ENCODE data around the gene GOLGA8J. TPM values are rescaled to one million over a fixed set of nuclear protein-coding genes. Genes with fewer than 3 reads are reported as not detected.
"Not testable (repeated sequence)": the region's sequence is repeated elsewhere in the genome, so short reads cannot be mapped to it uniquely, and the experiment has no call there.

GOLGA8J gene
- total RNA-seq, 1 donor from 2014 or later = not detected

DNA sequence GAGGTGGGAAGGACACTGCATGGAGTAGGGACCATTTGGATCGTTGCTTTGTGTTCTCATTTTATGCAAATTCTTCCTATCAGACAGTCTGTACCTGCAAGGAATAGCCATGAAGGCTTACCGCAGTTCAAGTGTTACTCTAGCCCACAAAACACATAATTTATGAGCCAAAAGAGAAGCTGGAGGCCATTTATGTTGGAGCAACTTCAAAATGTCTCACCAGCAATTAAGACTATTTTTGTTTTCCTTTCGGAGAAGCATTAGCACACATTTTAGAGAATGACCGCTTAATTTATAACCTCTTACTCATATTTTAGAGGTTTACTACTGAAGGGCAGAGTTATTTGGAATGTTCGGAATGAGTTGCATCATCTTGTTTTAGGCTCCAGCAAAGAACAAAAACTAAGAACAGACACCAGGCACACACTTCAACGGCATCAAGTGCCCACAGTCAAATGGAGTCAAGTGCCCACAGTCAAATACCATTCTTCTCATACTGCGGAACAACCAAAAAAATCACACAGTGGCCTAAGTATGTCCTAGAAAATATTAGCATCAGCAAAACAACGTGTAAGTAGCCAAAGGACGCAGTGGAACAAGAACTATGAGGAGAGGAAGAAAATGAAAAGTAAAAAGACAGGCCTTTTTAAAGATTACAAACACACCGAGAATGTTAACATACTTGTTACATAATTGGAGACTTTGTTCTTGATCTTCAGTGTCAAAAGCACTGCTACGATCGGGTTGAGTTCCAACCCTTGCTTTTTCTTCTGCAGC lies 17.5 kb upstream of the GOLGA8J start:
- ATAC-seq (peak; percentile 88), DNase-seq (no peak)
- Histone ChIP-seq H3K4me3 (no peak overlapping the region), H3K27ac (peak overlapping the region; percentile 43), H3K4me1 (no peaks in the 10 kb centered on the region), H3K27me3 (no peaks in the 10 kb centered on the region), H3K9me3 (no peaks in the 10 kb centered on the region), H3K36me3 (no peaks in the 10 kb centered on the region)
- TF ChIP-seq, protein P1, sequence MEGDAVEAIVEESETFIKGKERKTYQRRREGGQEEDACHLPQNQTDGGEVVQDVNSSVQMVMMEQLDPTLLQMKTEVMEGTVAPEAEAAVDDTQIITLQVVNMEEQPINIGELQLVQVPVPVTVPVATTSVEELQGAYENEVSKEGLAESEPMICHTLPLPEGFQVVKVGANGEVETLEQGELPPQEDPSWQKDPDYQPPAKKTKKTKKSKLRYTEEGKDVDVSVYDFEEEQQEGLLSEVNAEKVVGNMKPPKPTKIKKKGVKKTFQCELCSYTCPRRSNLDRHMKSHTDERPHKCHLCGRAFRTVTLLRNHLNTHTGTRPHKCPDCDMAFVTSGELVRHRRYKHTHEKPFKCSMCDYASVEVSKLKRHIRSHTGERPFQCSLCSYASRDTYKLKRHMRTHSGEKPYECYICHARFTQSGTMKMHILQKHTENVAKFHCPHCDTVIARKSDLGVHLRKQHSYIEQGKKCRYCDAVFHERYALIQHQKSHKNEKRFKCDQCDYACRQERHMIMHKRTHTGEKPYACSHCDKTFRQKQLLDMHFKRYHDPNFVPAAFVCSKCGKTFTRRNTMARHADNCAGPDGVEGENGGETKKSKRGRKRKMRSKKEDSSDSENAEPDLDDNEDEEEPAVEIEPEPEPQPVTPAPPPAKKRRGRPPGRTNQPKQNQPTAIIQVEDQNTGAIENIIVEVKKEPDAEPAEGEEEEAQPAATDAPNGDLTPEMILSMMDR (IDR thresholded peaks at IDR 0.05) = no peak
- intact Hi-C loops (cut with DNase I) = loop anchor here (10.0 kb wide), 1 partner anchor 400 kb away; no protein-coding TSS in a partner anchor

DNA sequence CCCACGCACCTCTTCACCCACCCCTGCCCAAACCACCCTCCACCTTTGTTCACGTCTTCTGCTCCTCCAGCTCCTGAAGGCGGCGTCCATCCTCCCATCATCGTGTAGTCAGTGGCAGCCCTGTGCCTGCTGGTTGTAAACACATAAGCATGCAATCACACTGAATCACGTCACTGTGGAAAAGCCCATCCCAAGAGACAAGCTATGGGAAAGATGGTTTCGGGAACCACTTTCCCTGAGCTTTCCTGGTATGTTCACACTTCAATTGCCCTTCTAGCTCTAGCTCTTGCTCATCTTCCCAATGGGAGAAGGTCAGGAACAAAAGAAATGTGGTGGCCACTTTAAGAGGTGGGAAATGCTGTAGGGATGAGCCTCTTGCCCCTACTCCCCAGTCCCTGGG lies 14.4 kb upstream of the GOLGA8J start:
- TF ChIP-seq, protein P1 (IDR thresholded peaks at IDR 0.05) = no peak
- no peaks in the 10 kb centered on the region for H3K4me1 ChIP-seq
- intact Hi-C loops (cut with DNase I) = loop anchor here (10.0 kb wide), 1 partner anchor 404 kb away; no protein-coding TSS in a partner anchor
- ATAC-seq (no peak), DNase-seq (no peak)
- H3K9me3 ChIP-seq = no peaks in the 10 kb centered on the region
- no peaks in the 10 kb centered on the region for H3K27me3 ChIP-seq
- H3K27ac ChIP-seq = no peak overlapping the region
- no peaks in the 10 kb centered on the region for H3K36me3 ChIP-seq
- no peak overlapping the region for H3K4me3 ChIP-seq

DNA sequence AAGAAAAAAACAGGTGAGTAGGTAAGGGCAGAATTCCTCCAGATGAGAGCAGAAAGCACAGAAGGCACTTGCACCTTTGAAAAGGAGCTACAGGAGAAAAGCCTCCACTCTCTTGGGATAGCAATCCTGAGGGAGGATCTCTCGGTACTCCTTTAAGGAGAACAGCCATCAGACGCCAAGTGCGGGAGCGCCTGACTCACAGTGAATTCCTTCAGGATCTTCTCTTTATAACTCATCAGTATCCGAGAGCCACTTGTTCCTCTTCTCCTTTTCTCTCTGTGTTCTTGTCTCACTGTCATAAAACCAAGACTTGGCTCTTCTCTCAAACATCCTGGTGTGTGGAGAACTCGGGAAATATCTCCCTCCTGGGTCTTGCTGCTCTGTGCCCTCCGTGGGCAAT lies 10.1 kb upstream of the GOLGA8J start:
- intact Hi-C loops (cut with DNase I) = no loop called here

DNA sequence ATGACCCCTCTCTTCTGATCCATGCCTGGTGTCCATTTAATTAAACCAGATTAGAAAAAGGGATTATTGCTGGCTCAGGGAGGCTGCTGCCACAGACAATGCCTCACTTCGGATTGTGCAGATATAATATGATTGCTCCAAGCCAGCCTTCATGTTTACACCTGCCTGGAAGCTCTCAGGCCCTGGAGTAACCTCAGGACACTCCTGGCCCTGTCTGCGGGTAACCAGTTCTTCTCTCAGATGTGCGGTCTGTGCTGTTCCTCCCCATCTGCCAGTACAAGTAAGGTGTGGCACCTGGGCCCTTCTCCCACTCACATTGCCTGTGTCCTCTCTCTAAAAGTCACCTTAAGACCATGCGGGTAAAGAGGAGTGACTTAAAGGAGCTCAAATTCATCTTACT lies 8.8 kb upstream of the GOLGA8J start:
- intact Hi-C loops (cut with DNase I) = no loop called here
- Histone ChIP-seq H3K4me1 (no peaks in the 10 kb centered on the region), H3K27ac (no peak overlapping the region), H3K36me3 (no peaks in the 10 kb centered on the region), H3K4me3 (no peak overlapping the region), H3K27me3 (no peaks in the 10 kb centered on the region), H3K9me3 (no peaks in the 10 kb centered on the region)
- TF ChIP-seq, protein P1 (IDR thresholded peaks at IDR 0.05) = no peak
- DNase-seq (no peak), ATAC-seq (peak; percentile 61)

More for the DNA sequence above, 10.1 kb upstream of the GOLGA8J start:
- Histone ChIP-seq H3K27me3 (no peaks in the 10 kb centered on the region), H3K27ac (no peak overlapping the region), H3K36me3 (no peaks in the 10 kb centered on the region), H3K4me3 (no peak overlapping the region), H3K9me3 (no peaks in the 10 kb centered on the region), H3K4me1 (no peaks in the 10 kb centered on the region)
- DNase-seq = no peak
- TF ChIP-seq, protein P1 (IDR thresholded peaks at IDR 0.05) = no peak
- ATAC-seq = no peak

DNA sequence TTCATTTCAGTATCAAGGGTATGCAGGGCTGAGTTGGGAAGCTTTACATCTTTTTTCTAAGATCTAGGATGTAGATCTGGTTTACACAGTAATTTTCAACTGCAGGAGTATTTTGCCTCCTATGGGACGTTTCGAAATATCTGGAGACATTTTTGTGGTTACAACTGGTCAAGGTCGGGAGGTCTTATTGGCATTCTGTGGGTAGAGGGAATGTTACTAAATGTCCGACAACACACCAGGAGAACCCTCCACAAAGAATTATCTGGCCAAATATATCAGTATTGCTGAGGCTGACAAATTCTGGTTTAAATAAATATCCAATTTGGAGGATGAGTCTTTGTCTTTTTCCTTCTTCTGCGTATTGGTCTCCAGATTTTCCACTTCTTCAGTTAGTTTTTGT lies 1.9 kb upstream of the GOLGA8J start:
- H3K4me1 ChIP-seq; intact Hi-C loops (cut with DNase I); H3K27ac ChIP-seq; H3K36me3 ChIP-seq; H3K9me3 ChIP-seq; H3K4me3 ChIP-seq; ATAC-seq; H3K27me3 ChIP-seq; DNase-seq: not testable (repeated sequence)

DNA sequence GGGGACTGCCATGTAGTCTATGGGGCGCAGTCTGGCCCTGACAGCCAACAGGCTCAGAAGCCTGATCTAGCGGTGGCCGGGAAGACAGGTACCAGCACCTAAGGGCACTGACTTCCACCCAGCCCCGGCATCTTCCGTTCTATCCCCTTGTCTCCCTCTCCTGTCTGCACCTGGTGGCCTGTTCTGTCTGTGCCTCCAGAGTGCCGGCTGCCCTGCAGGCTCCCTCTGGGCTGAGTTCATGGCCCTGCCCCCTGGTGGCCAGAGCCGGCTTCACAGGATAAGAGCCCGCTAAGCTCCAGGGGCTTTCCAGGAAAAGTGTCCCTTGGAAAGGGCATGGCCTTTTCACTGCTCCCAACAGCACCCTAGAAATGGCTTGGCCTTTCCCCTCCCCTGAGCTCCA lies 15.1 kb downstream of the GOLGA8J start:
- peak; percentile 72 for ATAC-seq

DNA sequence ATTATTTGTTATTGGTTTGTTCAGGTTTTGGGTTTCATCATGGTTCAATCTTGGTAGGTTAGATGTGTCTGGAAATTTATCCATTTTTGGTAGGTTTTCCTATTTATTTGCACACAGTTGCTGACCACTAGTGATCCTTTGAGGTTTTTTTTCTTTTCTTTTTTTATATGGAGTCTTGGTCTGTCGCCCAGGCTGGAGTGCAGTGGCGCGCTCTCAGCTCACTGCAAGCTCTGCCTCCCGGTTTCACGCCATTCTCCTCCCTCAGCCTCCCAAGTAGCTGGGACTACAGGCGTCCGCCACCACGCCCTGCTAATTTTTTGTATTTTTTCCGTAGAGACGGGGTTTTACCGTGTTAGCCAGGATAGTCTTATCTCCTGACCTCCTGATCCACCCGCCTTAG lies 20.1 kb downstream of the GOLGA8J start:
- ATAC-seq; intact Hi-C loops (cut with DNase I); H3K4me1 ChIP-seq: not testable (repeated sequence)

More for the DNA sequence above, 15.1 kb downstream of the GOLGA8J start:
- H3K9me3 ChIP-seq; DNase-seq; H3K27ac ChIP-seq; H3K27me3 ChIP-seq; H3K4me1 ChIP-seq; intact Hi-C loops (cut with DNase I); H3K4me3 ChIP-seq; H3K36me3 ChIP-seq: not testable (repeated sequence)

DNA sequence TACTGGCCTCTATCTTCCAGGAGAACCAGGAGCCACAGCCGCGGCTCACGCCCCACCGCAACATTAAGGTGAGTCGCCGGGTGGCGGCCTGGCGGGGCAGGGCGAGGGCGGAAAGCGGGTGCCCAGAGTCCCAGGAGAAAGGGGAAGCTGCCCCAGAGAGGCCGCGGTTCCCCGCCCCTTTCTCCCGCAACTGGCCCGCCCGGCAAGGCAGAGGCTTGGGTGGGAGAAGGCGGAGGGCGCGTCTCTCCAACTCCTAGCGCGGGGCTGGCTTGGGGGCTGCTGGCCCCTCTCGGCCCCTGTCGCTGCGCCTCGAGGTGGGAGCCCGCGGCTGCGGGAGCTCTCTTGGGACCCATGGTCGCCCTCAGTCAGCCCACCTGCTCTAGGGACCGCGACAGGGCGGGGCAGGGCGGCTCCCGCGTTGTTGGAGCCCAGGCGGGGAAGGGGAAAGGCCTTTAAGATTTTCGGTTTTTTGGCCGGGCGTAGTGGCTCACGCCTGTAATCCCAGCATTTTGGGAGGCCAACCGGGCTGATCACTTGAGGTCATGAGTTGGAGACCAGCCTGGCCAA lies 21.3 kb downstream of the GOLGA8J start:
- H3K4me3 ChIP-seq = peak overlapping the region; percentile 19
- ATAC-seq = peak; percentile 96
- H3K27ac ChIP-seq; intact Hi-C loops (cut with DNase I); H3K4me1 ChIP-seq; DNase-seq; H3K36me3 ChIP-seq; H3K9me3 ChIP-seq; H3K27me3 ChIP-seq: not testable (repeated sequence)

More for the DNA sequence above, 20.1 kb downstream of the GOLGA8J start:
- H3K36me3 ChIP-seq, H3K4me3 ChIP-seq, H3K27me3 ChIP-seq, DNase-seq, H3K9me3 ChIP-seq, H3K27ac ChIP-seq: not testable (repeated sequence)

DNA sequence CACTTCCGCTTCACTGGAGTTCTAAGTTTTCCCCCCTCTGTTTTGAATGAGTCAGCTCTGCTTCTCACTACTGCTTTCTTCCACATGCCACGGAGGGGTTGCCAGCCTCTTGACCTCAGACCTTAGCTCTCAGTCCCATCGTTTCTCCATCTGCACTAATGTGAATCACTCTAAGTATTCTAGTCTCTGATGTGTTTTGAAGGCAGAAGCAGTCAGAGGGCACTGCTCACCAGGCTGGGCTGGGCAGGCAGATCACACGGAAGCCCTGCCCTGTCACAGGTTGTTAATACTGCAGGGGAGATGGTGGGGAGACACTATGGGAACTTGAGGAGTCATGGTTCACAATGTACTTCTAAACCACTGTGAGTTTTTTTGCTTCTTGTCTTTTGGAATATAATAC lies 27.8 kb downstream of the GOLGA8J start:
- H3K36me3 ChIP-seq; intact Hi-C loops (cut with DNase I); H3K9me3 ChIP-seq; H3K4me3 ChIP-seq; H3K27ac ChIP-seq; H3K4me1 ChIP-seq; H3K27me3 ChIP-seq; DNase-seq: not testable (repeated sequence)
- ATAC-seq = peak; percentile 21

DNA sequence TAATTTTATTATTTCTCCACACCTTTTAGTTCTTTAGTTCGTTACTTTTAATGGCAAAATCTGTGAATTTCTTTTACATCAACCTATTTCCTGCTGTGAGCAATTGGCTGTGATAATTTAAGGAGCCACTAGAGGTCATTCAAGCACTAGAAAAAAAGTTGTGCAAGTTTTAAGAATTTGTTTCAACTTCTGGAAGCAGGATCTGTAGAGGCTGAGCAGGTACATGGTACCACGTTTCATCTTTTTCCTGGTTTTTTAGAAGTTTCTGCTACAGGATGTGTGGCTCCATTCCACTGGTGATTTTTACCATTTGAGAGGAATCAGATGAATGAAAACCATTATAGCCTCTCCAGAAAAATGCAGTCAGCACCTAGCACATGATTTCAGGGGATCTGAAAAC lies 47.3 kb downstream of the GOLGA8J start:
- H3K36me3 ChIP-seq; intact Hi-C loops (cut with DNase I); H3K9me3 ChIP-seq; H3K4me3 ChIP-seq; H3K27me3 ChIP-seq; DNase-seq; ATAC-seq; H3K4me1 ChIP-seq; H3K27ac ChIP-seq: not testable (repeated sequence)
